ENCODE data around the gene CD48.

- TF ChIP-seq CTCF (IDR thresholded peaks at IDR 0.05) (no peak), EP300 (IDR thresholded peaks at IDR 0.05) (no peak), POLR2AphosphoS5 (IDR thresholded peaks at IDR 0.05) (no peak), POLR2A (IDR thresholded peaks at IDR 0.05; ENCODE audit: low read depth) (no peak)
Measured at GRCh38 chr1:160744199-160744851, 32.7 kb upstream of the CD48 start.
